ENCODE data around the gene CALML3.

The CALML3 gene

DNA sequence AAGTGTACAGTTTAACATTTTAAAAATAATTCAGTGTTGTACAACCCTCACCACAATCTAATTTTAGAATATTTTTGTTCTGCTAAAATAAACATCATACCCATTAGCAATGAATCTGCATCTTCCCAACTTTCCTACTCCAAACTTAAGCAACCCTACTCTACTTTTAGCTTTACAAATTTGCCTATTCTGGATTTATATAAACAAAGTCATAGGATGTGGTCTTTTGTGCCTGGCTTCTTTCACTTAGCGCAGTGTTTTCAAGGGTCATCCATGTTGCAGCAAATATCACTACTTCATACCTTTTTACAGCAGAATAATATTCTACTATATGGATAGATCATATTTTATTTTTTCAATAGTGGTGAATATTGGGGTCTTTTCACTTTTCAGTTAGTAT lies 18.9 kb downstream of the CALML3 start:
- DNase-seq (ENCODE audit: low spot score), result no peak

DNA sequence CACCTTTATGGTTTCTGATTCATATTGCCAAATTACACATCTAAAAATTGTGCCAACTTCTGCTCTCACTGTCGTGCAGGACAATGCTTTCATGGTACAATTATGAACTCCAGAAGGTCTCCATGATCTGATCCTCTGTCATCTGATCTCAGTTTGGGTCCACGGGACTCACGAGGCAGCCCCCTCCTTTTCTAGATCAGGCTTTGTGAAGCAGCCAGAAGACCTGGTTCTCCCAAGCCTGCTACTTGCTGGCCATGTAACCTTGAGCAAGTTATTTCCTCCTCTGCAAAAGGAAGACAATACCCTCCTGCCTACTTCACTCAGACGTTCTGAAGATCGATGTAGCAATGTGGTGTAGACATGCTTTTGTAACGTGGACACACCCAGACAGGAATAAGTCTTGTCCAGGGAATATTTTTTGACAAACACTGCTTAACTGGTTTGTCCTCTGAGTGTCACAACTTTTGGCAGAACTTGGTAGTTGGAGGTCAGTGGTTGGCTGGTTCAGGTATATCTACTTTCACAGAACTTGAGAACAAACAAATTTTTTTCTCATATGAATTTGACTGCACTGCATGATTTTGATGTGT lies 19.6 kb downstream of the CALML3 start:
- no peak for DNase-seq (ENCODE audit: low spot score)

GRCh38 chr10:5545011-5545410 lies 20.2 kb downstream of the CALML3 start:
- no peak for DNase-seq (ENCODE audit: low spot score)

DNA sequence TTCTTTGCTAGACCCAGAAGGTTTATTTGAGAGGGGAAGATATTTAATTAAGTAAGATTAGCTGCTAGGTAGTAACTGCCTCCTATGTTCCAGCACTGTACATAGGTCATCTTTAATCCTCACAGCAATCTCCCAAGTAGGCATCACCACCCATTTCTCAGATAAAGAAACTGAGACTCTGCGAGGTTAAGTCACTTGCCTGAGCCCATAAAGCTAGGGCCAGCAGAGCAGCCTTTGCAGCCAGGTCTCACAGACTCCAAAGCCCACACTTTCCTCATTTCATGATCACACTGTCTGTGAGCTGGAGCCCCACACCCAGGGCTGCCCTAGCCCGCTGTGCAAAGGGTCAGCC lies 20.6 kb downstream of the CALML3 start:
- no peak for DNase-seq (ENCODE audit: low spot score)

- DNase-seq (ENCODE audit: low spot score), result no peak
Measured at GRCh38 chr10:5545778-5546710, 21.3 kb downstream of the CALML3 start.

- no peak for DNase-seq (ENCODE audit: low spot score)
Measured at GRCh38 chr10:5546891-5547680, 22.3 kb downstream of the CALML3 start.

DNA sequence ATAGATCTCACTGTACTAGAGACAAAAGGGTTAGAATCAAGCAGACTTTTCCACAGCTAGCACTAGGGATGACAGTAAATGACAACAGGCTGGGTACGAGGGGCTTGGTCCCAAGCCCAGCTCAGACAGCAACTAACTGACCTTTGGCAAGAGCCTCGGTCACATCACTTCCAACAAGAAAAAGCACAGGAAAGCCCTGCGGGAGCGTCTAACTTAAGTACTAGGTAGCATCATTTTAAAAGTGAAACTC lies 22.8 kb downstream of the CALML3 start:
- DNase-seq (ENCODE audit: low spot score), result no peak

DNA sequence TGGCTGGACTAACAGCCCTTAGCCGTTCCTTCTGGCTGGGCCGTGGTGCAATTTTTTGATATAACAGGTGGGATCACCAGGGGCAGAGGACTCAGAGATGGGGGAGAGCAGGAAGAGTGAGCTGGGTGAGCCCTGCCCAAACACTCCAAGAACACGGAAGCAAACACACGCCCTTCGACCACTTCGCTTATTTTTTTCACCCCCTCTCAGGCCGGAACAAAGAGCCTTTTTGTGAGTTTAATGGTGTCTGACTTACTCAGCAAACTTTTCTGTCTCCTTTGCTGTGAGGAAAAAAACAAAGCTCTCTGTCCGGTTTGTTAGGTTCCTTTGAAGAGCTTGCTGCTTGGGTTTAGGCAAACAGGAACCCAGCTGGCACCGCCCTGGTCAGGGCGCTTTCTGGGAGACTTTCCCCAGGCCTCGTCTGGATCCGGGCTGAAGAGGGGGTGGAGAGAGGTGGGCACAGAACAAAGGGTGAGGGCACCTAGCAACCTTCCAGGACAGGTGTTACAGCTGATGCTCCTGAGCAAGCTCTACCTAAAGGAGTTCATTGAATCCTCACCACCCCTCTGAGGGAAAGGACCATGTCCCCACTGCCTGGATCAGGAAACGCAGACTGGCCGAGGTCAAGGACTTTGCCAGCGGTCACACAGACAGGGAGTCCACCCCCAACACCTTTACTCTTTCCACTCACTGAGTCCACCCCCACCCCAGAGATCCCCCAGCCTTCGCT lies 23.3 kb downstream of the CALML3 start:
- DNase-seq (ENCODE audit: low spot score), result no peak

DNA sequence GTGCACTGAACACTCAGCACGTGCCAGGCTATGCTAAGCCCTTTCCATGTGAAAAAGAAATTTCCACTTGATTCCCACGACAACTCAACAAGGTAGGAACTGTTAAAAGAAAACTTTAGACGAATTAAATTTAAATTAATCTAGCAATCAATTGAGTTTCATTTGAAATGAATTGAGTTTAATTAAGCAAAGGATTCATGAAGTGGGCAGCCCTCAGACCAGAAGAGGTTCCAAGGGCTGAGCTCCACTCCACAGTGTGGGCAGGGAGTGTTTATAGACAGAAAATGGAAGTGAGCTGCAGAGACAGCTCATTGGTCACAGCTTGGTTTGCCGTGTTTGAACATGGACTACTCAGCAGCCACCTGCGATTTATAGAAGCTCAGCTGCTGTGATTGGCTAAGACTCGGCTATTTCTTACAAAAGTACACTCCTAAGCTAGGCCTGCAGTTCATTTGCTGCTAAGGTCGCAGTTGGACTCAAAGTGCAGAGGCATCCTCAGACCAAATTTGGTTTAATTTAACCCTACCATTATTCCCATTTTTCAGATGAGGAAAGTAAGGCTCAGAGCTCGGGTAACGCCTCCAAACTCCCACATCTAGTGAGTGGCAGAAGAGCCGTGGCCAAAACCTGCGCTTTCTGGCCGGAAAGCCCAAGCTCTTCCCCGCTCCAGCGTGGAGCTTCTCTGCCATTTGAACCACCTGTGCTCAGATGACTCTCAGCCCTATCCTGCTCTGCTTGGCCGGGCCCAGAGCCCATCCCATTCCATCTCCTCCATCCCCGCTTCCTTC lies 24.9 kb downstream of the CALML3 start:
- no peak for DNase-seq (ENCODE audit: low spot score)

GRCh38 chr10:5550250-5550545 lies 25.4 kb downstream of the CALML3 start:
- DNase-seq (ENCODE audit: low spot score), result no peak

DNA sequence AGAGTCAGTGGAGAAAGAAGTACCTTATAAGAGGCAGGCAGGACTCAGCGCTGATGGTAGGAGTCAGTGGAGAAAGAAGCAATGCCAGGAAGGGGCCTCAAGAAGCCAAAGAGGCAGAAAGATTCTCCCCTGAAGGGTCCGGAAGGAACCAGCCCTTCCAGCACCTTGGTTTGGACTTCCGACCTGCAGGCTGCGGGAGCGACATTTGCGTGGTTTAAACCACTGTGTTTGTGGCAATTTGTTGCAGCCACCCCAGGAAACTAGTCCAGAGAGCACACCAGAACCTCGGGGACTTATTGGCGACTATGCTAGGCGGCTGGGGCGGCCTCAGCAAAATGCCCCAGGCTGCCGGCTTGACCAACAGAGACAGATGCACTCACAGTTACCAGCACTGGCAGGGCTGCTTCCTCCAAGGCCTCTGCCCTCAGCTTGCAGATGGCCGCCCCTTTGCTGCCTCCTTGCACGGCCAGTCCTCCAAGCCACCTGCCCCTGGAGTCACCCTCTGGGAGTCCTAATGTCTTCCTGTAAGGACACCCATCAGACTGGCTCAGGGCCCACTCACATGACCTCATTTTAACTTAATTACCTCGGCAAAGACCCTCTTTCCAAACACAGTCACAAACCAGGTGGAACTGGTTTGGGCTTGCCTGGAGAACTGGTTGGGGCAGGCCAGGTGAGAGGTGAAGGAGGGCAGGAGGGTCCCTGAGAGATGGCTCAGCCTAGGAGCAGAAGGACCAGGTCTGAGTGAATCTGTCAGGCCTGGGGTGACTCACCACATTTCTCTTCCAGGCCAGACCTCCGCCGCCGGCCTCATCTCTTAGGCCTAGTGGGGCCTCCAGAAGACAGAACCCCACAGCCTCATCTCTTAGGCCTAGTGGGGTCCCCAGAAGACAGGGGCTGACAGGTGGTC lies 26.1 kb downstream of the CALML3 start:
- no peak for DNase-seq (ENCODE audit: low spot score)

DNA sequence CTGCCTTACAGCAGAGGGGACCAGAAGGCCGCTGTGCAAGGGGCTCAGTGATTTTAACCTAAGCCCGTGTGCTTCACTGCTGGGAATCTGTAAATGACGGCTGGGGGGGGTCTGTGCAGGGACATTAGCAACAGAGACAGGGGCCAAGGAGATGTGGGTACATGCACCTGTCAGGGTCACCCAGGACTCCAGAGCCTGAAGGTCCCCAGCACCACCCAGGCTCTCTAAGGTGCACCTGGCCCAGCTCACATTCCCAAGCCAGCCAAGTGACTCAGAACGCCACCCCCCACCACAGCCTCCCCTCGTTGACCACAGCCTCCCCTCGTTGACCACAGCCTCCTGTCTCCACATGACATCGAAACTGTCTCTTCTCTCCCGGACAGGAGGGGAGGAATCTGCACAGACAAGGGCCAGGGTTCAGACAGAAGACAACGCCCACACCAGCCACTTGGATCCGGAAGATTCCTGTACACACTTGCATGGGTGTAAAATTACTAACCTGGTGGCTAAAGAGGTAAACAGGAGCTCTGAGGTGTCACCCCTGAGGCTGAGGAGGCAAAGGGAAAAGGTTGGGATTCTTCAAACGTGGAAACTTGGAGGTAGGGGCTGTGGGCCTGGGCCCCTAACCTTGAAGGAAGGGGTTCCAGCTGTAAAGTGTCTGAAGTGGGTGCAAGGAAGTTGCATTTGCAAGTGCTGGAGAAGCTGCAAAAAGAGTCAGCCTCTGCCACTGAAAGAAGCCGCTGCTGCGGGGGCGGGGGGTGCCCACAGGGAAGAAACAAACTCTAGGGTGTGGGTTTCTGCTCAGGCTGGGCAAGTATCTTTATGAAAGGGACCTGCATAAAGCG lies 27.0 kb downstream of the CALML3 start:
- DNase-seq (ENCODE audit: low spot score), result no peak

DNA sequence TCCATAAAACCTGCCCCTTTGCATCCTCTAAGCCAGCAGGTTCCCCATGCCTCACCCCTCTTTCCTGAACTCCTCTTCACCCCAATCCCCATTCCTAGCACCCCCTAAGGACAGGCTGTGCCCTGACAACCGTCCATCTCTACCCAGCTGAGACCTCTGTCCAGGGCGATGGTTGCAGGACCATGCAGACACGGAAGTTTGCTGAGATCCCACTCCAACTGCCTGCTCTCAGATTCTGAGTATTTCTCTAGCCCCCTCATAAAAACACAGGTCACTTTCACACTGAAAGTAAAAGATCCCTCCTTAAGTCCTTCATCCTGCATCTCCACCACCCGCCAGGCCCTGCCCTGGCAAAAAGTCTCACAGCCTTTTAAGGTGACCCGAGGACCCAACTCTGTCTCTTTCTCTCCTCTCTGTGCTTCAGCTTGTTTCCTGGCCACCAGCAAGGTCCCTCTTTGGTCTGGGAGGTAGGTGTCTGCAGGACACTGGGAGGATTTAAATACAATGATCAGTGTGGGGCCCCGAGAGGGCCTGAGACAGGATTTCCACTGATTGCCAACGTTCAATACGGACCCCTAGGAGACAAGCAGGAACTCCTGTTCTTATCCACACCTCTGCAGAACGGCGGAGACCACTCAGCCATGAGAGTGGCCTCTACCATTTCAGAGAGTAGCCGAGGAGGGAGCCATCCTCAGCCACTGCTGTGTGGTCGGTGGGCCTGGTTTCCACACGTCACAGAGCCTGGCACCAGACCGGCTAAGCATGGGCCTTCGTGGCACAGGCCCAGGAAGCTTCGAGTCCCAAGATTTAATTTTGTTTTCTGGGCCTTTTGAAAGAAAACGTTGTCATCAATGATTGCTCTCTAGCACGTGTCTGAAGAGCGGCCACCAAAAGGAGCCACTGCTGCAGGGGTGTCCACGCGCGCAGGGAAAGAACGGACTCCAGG lies 27.9 kb downstream of the CALML3 start:
- DNase-seq (ENCODE audit: low spot score), result no peak

DNA sequence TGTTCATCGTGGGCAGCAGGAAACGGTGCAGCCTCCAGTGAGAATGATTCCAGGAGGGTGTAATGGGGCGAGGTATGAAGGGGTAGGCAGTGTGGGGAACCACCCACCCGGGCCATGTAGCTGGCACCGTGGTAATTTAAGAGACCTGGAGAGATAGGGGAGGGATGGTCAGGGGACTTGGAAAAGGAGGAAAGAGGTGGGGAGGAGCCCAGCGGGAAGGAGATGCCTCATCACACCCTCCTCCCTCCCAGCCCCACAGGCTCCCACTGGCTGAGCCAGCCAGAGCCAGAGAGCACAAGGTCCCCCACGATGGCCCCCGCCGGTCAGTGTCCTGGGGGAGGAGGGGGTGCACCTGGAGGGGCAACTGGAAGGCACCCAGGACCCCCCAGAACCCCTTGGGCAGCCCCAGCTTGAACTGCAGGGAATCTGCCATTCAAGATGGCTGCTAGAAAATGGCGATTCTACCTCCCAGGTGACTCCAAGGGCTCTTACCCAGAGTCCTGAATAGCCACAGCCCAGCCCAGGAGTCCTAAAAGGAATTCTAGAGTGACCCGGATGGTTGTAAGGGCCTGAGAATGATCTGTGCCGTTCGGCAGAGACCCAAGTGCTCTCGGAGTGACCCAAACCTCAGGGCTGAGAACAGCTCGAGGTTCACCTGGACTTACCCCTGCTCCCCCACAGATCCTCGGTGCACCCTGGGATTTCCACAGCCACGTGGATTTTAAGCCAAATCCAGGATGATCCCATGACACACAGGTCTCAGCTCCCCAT lies 28.8 kb downstream of the CALML3 start:
- DNase-seq (ENCODE audit: low spot score), result no peak

DNA sequence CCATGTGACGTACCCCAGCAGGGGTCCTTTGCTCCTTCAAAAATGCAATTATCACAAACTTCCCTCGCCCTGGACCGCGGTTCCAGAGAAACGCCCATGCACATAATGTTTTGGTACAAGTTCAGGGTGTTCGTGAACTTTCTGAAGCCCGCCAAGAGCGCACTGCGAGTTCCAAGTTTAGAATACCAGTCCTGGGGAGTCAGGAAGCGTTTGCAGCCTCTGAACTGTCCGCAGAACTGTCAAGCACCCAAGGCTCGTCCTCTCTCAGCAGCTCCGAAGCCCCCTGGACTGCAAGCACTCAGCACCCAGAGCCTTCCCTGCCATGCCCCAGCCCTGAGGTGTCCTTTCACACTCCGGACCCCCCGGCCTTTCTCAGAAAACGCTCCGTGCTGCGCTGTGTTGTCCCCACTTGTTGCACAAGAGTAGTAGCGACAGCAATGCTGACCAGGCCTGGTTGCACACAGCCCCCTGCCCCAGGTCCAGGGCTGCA lies 30.3 kb downstream of the CALML3 start:
- no peak for DNase-seq (ENCODE audit: low spot score)

DNA sequence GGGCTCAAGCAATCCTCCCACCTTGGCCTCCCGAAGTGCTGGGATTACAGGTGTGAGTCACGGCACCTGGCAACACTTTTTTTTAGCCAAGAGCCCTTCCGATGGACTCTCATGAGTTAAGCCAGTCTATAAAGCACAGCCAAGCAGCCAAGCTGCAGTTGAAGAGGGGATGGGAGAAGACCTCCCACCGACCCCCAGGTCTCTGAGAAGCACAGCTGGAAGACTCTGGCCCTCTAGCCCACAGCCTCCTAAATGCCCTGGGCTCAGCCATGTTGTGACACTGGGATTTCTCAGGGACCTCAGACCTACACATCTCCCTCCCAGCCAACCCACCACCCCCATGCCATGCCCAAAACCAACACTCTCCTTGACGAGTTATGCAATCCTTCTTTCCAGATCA lies 31.1 kb downstream of the CALML3 start:
- no peak for DNase-seq (ENCODE audit: low spot score)

DNA sequence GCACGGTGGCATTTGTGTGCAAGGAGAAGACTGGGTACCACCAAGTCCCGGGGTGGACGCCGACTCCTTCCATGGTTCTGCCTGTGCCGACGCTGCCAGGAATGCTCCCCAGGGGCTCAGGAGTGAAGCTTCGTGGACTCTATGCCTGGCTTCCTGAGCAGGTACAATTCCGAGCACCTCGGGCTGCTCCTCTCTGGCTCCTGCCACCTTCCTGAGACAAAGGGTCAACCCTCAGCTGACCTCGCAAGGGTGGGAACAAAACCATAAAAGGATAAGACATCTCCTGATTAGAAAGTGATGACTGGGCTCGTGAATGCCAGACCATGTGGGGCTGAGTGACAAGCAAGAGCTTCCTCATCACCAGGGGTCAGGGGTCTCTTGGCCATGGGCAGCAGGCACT lies 31.8 kb downstream of the CALML3 start:
- no peak for DNase-seq (ENCODE audit: low spot score)

All from ecto neural progenitor cell (in vitro differentiated cells).